Kidney (tissue), 14 donors: ENCODE measurements around the gene ISG15. TPM values are rescaled to one million over a fixed set of nuclear protein-coding genes. Genes with fewer than 3 reads are reported as not detected.

ENCODE experiments used
- DNase-seq, 5 donors: peaks; one replicate each; pipeline ENCODE4 v3.0.0-alpha.2; 2013 to 2020
- FAIRE-seq: peaks from 2 replicates; lab custom pipeline; 2012; peaks lifted over from hg19 to GRCh38; lab: Jason Lieb, UNC
- H3K27ac ChIP-seq, 2 donors: one replicate each; pipeline ENCODE4 v1.7.0; 2013; ENCODE audit warnings: low read depth in 2 of 2, low read length in 2 of 2, inconsistent platforms in 1 of 2
- H3K27me3 ChIP-seq: one replicate; pipeline ENCODE4 v1.7.1; 2013; ENCODE audit warnings: low read length, inconsistent platforms; ENCODE audit not compliant: control insufficient read depth, insufficient read depth
- H3K36me3 ChIP-seq, 3 donors: one replicate each; pipeline versions ENCODE4 v1.7.0 to v1.7.1; 2013; ENCODE audit warnings: low read length in 3 of 3, control low read depth in 1 of 3, inconsistent platforms in 1 of 3; ENCODE audit not compliant: insufficient read depth in 3 of 3, control insufficient read depth in 2 of 3
- H3K4me1 ChIP-seq, 3 donors: one replicate each; pipeline versions ENCODE4 v1.7.0 to v1.7.1; 2013; ENCODE audit warnings: low read length in 3 of 3, inconsistent platforms in 1 of 3, low read depth in 1 of 3; ENCODE audit not compliant: control insufficient read depth in 2 of 3, insufficient read depth in 2 of 3
- H3K4me3 ChIP-seq, 3 donors: one replicate each; pipeline versions ENCODE4 v1.7.0 to v1.8.1; 2013; ENCODE audit warnings: low read length in 3 of 3, control low read depth in 1 of 3, inconsistent platforms in 1 of 3
- H3K9ac ChIP-seq, 3 donors: one replicate each; pipeline versions ENCODE4 v1.7.0 to v1.7.1; 2013; ENCODE audit warnings: low read length in 3 of 3, control low read depth in 1 of 3, inconsistent platforms in 1 of 3
- H3K9me3 ChIP-seq, 3 donors: one replicate each; pipeline versions ENCODE4 v1.7.0 to v1.7.1; 2013; ENCODE audit warnings: low read length in 3 of 3, control low read depth in 1 of 3, inconsistent platforms in 1 of 3; ENCODE audit not compliant: control insufficient read depth in 2 of 3, insufficient read depth in 1 of 3
- intact Hi-C: fragments of 100-400 bp; cut with DNase I; formaldehyde crosslinking; loops from one replicate; pipeline ENCODE4 v1.11.1; 2022
- polyA plus RNA-seq: library from polyadenylated mRNA; stranded (reverse); fragments of 350-450 nt; fragmentation: Illumina TruSeq; extraction: RNeasy Lipid Tissue Mini Kit (QIAGEN cat#74804); gene quantifications from one replicate; pipeline ENCODE4 v1.2.3, GENCODE V29; 2014; ENCODE audit warnings: low read depth, low replicate concordance; ENCODE audit not compliant: insufficient read depth
- total RNA-seq: library from RNA; stranded (reverse); fragmentation: NEBNext Ultra II Directional; extraction: Animal tissue kit (Norgen Biotek cat#: 25700); gene quantifications from one replicate; pipeline ENCODE4 v1.2.1, GENCODE V29; 2021
- TF ChIP-seq, protein P1 (sequence below): IDR thresholded peaks from 3 replicates; pipeline ENCODE4 v1.5.1; 2012; ENCODE audit warnings: mild to moderate bottlenecking, moderate library complexity, borderline replicate concordance; ENCODE audit not compliant: insufficient read depth; ENCODE audit errors: extremely low read depth
- donor health status: control.
- donor health status: control.
- donor health status: control.
- donor health status: control.
- donor health status: control.
- donor health status: DM: yes; HTN: yes; CAD: no.
- donor health status: Normal renal cell carcinoma (clear cell type).

Gene ISG15
- total and polyA plus RNA-seq, 2 donors from 2014 or later = 23.9 to 65.9 TPM

DNA sequence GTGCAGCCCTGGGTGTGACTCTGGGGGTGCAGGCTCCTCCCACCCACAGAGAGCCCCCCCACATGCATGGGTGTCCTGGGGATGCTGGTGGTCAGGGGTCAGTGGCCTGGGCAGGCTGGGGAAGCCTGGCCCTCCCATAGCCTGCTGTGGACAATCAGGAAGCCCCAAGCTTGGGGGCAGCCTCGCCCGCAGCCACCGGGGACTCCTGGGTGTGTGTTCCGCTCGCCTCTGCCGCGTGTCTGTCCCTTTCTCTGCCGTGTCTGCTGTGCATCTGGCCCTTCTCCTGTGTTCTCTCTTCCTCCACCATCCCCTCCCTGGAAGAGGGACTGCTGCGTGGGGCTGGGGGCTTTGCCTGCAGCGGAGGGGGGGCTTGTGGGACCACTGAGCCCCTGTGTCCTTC lies 29.5 kb downstream of the ISG15 start:
- no peaks in the 10 kb centered on the region for H3K9me3 ChIP-seq
- no peaks in the 10 kb centered on the region for H3K27me3 ChIP-seq
- FAIRE-seq = no peak
- TF ChIP-seq, protein P1, sequence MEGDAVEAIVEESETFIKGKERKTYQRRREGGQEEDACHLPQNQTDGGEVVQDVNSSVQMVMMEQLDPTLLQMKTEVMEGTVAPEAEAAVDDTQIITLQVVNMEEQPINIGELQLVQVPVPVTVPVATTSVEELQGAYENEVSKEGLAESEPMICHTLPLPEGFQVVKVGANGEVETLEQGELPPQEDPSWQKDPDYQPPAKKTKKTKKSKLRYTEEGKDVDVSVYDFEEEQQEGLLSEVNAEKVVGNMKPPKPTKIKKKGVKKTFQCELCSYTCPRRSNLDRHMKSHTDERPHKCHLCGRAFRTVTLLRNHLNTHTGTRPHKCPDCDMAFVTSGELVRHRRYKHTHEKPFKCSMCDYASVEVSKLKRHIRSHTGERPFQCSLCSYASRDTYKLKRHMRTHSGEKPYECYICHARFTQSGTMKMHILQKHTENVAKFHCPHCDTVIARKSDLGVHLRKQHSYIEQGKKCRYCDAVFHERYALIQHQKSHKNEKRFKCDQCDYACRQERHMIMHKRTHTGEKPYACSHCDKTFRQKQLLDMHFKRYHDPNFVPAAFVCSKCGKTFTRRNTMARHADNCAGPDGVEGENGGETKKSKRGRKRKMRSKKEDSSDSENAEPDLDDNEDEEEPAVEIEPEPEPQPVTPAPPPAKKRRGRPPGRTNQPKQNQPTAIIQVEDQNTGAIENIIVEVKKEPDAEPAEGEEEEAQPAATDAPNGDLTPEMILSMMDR = no peak
- peaks cover 0 to 5% (median 4%) of the 10 kb centered on the region in 3 donors for H3K36me3 ChIP-seq
- intact Hi-C loops = no loop called here
- DNase-seq = no peak
- H3K4me1 ChIP-seq = peaks cover 0 to 6% (median 0%) of the 10 kb centered on the region in 3 donors
- H3K9ac ChIP-seq = no peak overlapping the region
- no peak overlapping the region for H3K27ac ChIP-seq
- H3K4me3 ChIP-seq = no peak overlapping the region

DNA sequence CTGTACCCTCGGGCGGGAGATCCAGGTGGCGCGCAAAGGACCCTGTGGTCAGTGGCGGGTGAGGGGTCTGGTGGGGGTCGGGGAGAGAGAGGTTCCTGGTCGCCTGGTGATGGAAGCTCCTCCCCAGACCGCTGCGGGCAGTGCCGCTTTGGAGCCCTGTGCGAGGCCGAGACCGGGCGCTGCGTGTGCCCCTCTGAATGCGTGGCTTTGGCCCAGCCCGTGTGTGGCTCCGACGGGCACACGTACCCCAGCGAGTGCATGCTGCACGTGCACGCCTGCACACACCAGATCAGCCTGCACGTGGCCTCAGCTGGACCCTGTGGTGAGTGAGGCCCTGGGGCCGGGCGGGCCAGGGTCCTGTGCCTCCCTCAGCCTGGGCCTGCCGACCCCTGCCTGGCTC lies 30.1 kb downstream of the ISG15 start:
- peaks cover 0 to 5% (median 4%) of the 10 kb centered on the region in 3 donors for H3K36me3 ChIP-seq
- no peak overlapping the region for H3K4me3 ChIP-seq
- DNase-seq (no peak), FAIRE-seq (no peak)
- intact Hi-C loops = no loop called here
- no peaks in the 10 kb centered on the region for H3K27me3 ChIP-seq
- no peak overlapping the region for H3K27ac ChIP-seq
- peaks cover 0 to 6% (median 0%) of the 10 kb centered on the region in 3 donors for H3K4me1 ChIP-seq
- no peak overlapping the region for H3K9ac ChIP-seq
- no peaks in the 10 kb centered on the region for H3K9me3 ChIP-seq
- TF ChIP-seq, protein P1 = no peak

DNA sequence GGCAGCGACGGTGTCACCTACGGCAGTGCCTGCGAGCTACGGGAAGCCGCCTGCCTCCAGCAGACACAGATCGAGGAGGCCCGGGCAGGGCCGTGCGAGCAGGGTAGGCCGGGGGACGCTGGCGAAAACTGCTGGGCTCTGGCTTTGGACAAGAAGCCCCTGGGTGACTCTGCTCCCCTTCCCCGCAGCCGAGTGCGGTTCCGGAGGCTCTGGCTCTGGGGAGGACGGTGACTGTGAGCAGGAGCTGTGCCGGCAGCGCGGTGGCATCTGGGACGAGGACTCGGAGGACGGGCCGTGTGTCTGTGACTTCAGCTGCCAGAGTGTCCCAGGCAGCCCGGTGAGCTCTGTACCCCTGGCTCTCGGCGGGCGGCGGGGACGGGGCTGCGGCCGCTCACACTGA lies 30.6 kb downstream of the ISG15 start:
- TF ChIP-seq, protein P1 = no peak
- Histone ChIP-seq H3K9me3 (no peaks in the 10 kb centered on the region), H3K36me3 (peaks cover 0 to 5% (median 4%) of the 10 kb centered on the region in 3 donors), H3K27me3 (no peaks in the 10 kb centered on the region), H3K27ac (no peak overlapping the region), H3K4me3 (no peak overlapping the region), H3K4me1 (peaks cover 0 to 6% (median 0%) of the 10 kb centered on the region in 3 donors), H3K9ac (no peak overlapping the region)
- intact Hi-C loops = no loop called here
- FAIRE-seq (no peak), DNase-seq (no peak)

DNA sequence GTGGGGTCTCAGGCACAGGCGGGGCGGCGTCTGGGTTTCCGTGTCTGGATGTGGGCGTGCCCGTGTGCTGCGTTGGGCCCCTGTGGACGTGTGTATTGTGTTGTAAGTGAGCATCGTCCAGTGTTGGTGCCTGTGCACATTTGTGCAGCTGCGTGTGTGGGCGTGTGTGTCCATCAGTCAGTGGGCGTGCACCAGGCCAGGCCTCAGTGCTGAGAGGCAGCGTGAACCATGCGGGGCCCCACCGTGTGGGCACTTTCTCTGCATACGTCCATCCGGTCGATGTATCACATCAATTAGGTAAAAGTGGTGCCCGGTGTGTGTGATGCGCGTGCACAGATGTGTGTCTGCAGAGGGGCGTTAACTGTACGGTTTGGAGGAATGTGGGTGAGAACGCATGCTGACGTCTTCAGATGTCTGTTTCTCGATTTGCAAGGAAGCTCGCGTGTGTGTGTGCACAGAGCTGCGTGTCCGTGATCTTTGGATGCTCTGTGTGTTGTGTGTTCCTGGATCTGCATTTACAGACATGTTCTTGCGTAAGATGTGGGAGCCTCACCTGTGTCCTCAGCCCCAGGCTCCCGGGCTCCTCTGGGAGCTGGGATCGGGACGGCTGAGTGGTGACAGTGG lies 31.3 kb downstream of the ISG15 start:
- TF ChIP-seq, protein P1 = no peak
- Histone ChIP-seq H3K4me1 (peaks cover 0 to 6% (median 0%) of the 10 kb centered on the region in 3 donors), H3K27ac (no peak overlapping the region), H3K9me3 (no peaks in the 10 kb centered on the region), H3K9ac (no peak overlapping the region), H3K4me3 (no peak overlapping the region), H3K36me3 (peaks cover 0 to 5% (median 4%) of the 10 kb centered on the region in 3 donors), H3K27me3 (no peaks in the 10 kb centered on the region)
- DNase-seq (no peak), FAIRE-seq (no peak)
- intact Hi-C loops = no loop called here
